GM21381 (cell line): ENCODE measurements around the gene ITPK1.
"Not testable (repeated sequence)": the region's sequence is repeated elsewhere in the genome, so short reads cannot be mapped to it uniquely, and the experiment has no call there.

Experiments
- ATAC-seq: cut with Tn5 transposase; IDR thresholded peaks from one replicate; pipeline ENCODE4 v1.9.1; 2021; ENCODE audit warnings: mild to moderate bottlenecking, moderate library complexity; ENCODE audit not compliant: unreplicated experiment

Gene ITPK1

GRCh38 chr14:93115821-93116675, at the start of gene ITPK1:
TSS of gene ITPK1 (minus strand) at chr14:93115925. CDS start at chr14:93115163, 762 bp downstream.
- ATAC-seq: peak; percentile 52

- ATAC-seq: no peak
These were observed 47.8 kb upstream of the ITPK1 start for GRCh38 chr14:93163564-93163963.

GRCh38 chr14:93161411-93161940, 45.8 kb upstream of the ITPK1 start:
- no peak for ATAC-seq

- no peak for ATAC-seq
These were observed 44.7 kb upstream of the ITPK1 start for GRCh38 chr14:93160353-93160801.

- not testable (repeated sequence) for ATAC-seq
These were observed 44.1 kb upstream of the ITPK1 start for GRCh38 chr14:93159625-93160352.

- ATAC-seq: not testable (repeated sequence)
These were observed 42.6 kb upstream of the ITPK1 start for GRCh38 chr14:93158349-93158748.

- ATAC-seq: no peak
These were observed 41.1 kb upstream of the ITPK1 start for GRCh38 chr14:93156693-93157369.

GRCh38 chr14:93155667-93156066, 39.9 kb upstream of the ITPK1 start:
- no peak for ATAC-seq

GRCh38 chr14:93153121-93153520, 37.4 kb upstream of the ITPK1 start:
- ATAC-seq: no peak

- ATAC-seq: no peak
These were observed 34.8 kb upstream of the ITPK1 start for GRCh38 chr14:93150227-93151208.

- no peak for ATAC-seq
These were observed 33.3 kb upstream of the ITPK1 start for GRCh38 chr14:93148979-93149378.

GRCh38 chr14:93146119-93146518, 30.4 kb upstream of the ITPK1 start:
- peak; percentile 64 for ATAC-seq

- no peak for ATAC-seq
These were observed 27.3 kb upstream of the ITPK1 start for GRCh38 chr14:93142854-93143652.

GRCh38 chr14:93137864-93138263, 22.1 kb upstream of the ITPK1 start:
- ATAC-seq: no peak

GRCh38 chr14:93136508-93136907, 20.8 kb upstream of the ITPK1 start:
- ATAC-seq: not testable (repeated sequence)

GRCh38 chr14:93136009-93136408, 20.3 kb upstream of the ITPK1 start:
- no peak for ATAC-seq

- ATAC-seq: no peak
These were observed 19.7 kb upstream of the ITPK1 start for GRCh38 chr14:93135399-93135798.

GRCh38 chr14:93133464-93133863, 17.7 kb upstream of the ITPK1 start:
- no peak for ATAC-seq

- no peak for ATAC-seq
These were observed 16.8 kb upstream of the ITPK1 start for GRCh38 chr14:93132472-93133065.
